ENCODE measurements around the gene CLDN22.

CLDN22 gene

GRCh38 chr4:183268556-183268955 is 51.5 kb downstream of the CLDN22 start:
- Histone ChIP-seq H2AFZ (ENCODE audit: low read depth, low read length, severe bottlenecking) (no peak overlapping the region), H3K79me2 (ENCODE audit: insufficient read depth, low read length) (no peaks in the 10 kb centered on the region), H3K9ac (ENCODE audit: low read length) (no peak overlapping the region), H3K4me3 (ENCODE audit: insufficient read depth, low read length, poor library complexity, severe bottlenecking) (no peak overlapping the region), H3K4me2 (ENCODE audit: low read depth, low read length, poor library complexity, severe bottlenecking) (no peak overlapping the region), H3K9me2 (replicated peaks; ENCODE audit: insufficient read depth, low read length) (no peaks in the 10 kb centered on the region), H3K36me3 (ENCODE audit: low read length) (no peaks in the 10 kb centered on the region), H3K27me3 (ENCODE audit: low read length) (no peaks in the 10 kb centered on the region), H3K9me3 (ENCODE audit: insufficient read depth, low read length) (no peaks in the 10 kb centered on the region), H3K27ac (ENCODE audit: low read depth, low read length) (no peak overlapping the region), H3F3A (ENCODE audit: insufficient read depth) (no peaks in the 10 kb centered on the region), H4K20me1 (ENCODE audit: low read depth, low read length) (no peaks in the 10 kb centered on the region)
- TF ChIP-seq CTCF (IDR thresholded peaks at IDR 0.05; ENCODE audit: insufficient read depth, low read length, poor library complexity, severe bottlenecking) (no peak), EZH2phosphoT487 (conservative IDR thresholded peaks at IDR 0.05; ENCODE audit: low read length) (no peak)
